HEK293 (cell line): Measurements from ENCODE around the gene ZNF486.

Experiments
- KLF9 ChIP-seq: fragments of 450-650 bp; formaldehyde crosslinking; IDR thresholded peaks from 2 replicates; pipeline ENCODE4 v1.5.1; 2016; ENCODE audit warnings: missing biosample characterization, missing genetic modification characterization, low read depth
- TCF7L2 ChIP-seq: IDR thresholded peaks from 2 replicates; pipeline ENCODE4 v1.6.1; 2011; ENCODE audit warnings: low read depth, mild to moderate bottlenecking, inconsistent platforms, low read length, moderate library complexity, borderline replicate concordance
- ZFP41 ChIP-seq: fragments of 450-650 bp; formaldehyde crosslinking; IDR thresholded peaks from 2 replicates; pipeline ENCODE4 v1.5.1; 2016; ENCODE audit warnings: missing biosample characterization, missing genetic modification characterization, borderline replicate concordance
- ZNF140 ChIP-seq: fragments of 450-650 bp; formaldehyde crosslinking; IDR thresholded peaks from 2 replicates; pipeline ENCODE4 v1.5.1; 2016; ENCODE audit warnings: missing biosample characterization, missing genetic modification characterization
- ZNF175 ChIP-seq: fragments of 450-650 bp; formaldehyde crosslinking; IDR thresholded peaks from 2 replicates; pipeline ENCODE4 v1.5.1; 2016; ENCODE audit warnings: missing biosample characterization, missing genetic modification characterization
- ZNF274 ChIP-seq, 2 experiments: fragments of 200-500 bp in 1 of 2; fragments of 450-650 bp in 1 of 2; sonication (Bioruptor generic) in 1 of 2; formaldehyde crosslinking in 1 of 2; IDR thresholded peaks; 2 replicates each; pipeline versions ENCODE4 v1.5.1 to v1.6.1; 2014 to 2016; ENCODE audit warnings: borderline replicate concordance in 1 of 2, inconsistent platforms in 1 of 2, low read length in 1 of 2, missing biosample characterization in 1 of 2, missing genetic modification characterization in 1 of 2
- ZNF324 ChIP-seq: fragments of 450-650 bp; formaldehyde crosslinking; IDR thresholded peaks from 2 replicates; pipeline ENCODE4 v1.5.1; 2016; ENCODE audit warnings: missing biosample characterization, missing genetic modification characterization
- ZNF449 ChIP-seq: fragments of 450-650 bp; formaldehyde crosslinking; IDR thresholded peaks from 2 replicates; pipeline ENCODE4 v1.5.1; 2017; ENCODE audit warnings: missing biosample characterization, mild to moderate bottlenecking, missing genetic modification characterization, moderate library complexity
- ZSCAN5A ChIP-seq: fragments of 450-650 bp; formaldehyde crosslinking; IDR thresholded peaks from 2 replicates; pipeline ENCODE4 v1.5.1; 2016; ENCODE audit warnings: missing biosample characterization, missing genetic modification characterization
- TF ChIP-seq, protein P1 (sequence below): fragments of 450-650 bp; formaldehyde crosslinking; IDR thresholded peaks from 2 replicates; pipeline ENCODE4 v1.5.1; 2016; ENCODE audit warnings: missing biosample characterization, missing genetic modification characterization
- TF ChIP-seq, protein P2 (sequence below): fragments of 450-650 bp; formaldehyde crosslinking; IDR thresholded peaks from 2 replicates; pipeline ENCODE4 v1.5.1; 2016; ENCODE audit warnings: missing biosample characterization, missing genetic modification characterization

GRCh38 chr19:20182222-20182785 lies 15.3 kb downstream of the ZNF486 start:
- TF ChIP-seq ZNF140 (no peak), ZNF175 (tag by site-specific recombination) (no peak), TCF7L2 (no peak), ZNF324 (no peak), KLF9 (tag by site-specific recombination) (no peak), ZSCAN5A (tag by site-specific recombination) (no peak), ZNF274 (IDR thresholded peaks at IDR 0.05; ENCODE audit: low read length) (no peak), ZNF274 (tag by site-specific recombination; IDR thresholded peaks at IDR 0.05; ENCODE audit: borderline replicate concordance) (no peak), ZNF449 (tag by site-specific recombination) (no peak), ZFP41 (tag by site-specific recombination) (no peak)
- TF ChIP-seq, protein P1, sequence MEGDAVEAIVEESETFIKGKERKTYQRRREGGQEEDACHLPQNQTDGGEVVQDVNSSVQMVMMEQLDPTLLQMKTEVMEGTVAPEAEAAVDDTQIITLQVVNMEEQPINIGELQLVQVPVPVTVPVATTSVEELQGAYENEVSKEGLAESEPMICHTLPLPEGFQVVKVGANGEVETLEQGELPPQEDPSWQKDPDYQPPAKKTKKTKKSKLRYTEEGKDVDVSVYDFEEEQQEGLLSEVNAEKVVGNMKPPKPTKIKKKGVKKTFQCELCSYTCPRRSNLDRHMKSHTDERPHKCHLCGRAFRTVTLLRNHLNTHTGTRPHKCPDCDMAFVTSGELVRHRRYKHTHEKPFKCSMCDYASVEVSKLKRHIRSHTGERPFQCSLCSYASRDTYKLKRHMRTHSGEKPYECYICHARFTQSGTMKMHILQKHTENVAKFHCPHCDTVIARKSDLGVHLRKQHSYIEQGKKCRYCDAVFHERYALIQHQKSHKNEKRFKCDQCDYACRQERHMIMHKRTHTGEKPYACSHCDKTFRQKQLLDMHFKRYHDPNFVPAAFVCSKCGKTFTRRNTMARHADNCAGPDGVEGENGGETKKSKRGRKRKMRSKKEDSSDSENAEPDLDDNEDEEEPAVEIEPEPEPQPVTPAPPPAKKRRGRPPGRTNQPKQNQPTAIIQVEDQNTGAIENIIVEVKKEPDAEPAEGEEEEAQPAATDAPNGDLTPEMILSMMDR = no peak
- TF ChIP-seq, protein P2, sequence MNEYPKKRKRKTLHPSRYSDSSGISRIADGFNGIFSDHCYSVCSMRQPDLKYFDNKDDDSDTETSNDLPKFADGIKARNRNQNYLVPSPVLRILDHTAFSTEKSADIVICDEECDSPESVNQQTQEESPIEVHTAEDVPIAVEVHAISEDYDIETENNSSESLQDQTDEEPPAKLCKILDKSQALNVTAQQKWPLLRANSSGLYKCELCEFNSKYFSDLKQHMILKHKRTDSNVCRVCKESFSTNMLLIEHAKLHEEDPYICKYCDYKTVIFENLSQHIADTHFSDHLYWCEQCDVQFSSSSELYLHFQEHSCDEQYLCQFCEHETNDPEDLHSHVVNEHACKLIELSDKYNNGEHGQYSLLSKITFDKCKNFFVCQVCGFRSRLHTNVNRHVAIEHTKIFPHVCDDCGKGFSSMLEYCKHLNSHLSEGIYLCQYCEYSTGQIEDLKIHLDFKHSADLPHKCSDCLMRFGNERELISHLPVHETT (tag by site-specific recombination) = no peak
